RWPE1 (cell line): ENCODE data around the gene GNB3.
"Not testable (repeated sequence)": the region's sequence is repeated elsewhere in the genome, so short reads cannot be mapped to it uniquely, and the experiment has no call there.

ENCODE experiments used
- CTCF ChIA-PET: fragments of 350-600 bp; sonication (Branson Sonifier 250); formaldehyde crosslinking; extraction: SDS; loops from one replicate; lab custom pipeline; 2021; lab: Yijun Ruan, JAX
- POLR2A ChIA-PET: fragments of 400-600 bp; formaldehyde crosslinking; extraction: SDS; loops from one replicate; lab custom pipeline; 2020; ENCODE audit warnings: antibody characterized with exemption; ENCODE audit not compliant: low non-redundant PET; lab: Yijun Ruan, JAX
- DNase-seq: peaks from one replicate; pipeline ENCODE4 v3.0.0; 2012; ENCODE audit warnings: low spot score
- H3K27ac ChIP-seq: fragments of 450-650 bp; 2 replicates; pipeline ENCODE4 v1.5.1; 2017
- CTCF ChIP-seq: fragments of 450-650 bp; conservative IDR thresholded peaks from 2 replicates; pipeline ENCODE4 v1.5.1; 2017; ENCODE audit warnings: low read depth, mild to moderate bottlenecking

Gene GNB3

GRCh38 chr12:6860116-6860515 is 19.4 kb downstream of the GNB3 start:
- ChIA-PET POLR2A (no interaction called here), CTCF (no interaction called here)
- TF ChIP-seq CTCF = no peak
- no peak for DNase-seq
- no peak overlapping the region for H3K27ac ChIP-seq

- ChIA-PET POLR2A (no interaction called here), CTCF (interaction anchor here (1.4 kb wide), 1 partner anchor 11 kb away, joined by 9 read pairs; no protein-coding TSS in a partner anchor)
Observed at GRCh38 chr12:6860942-6861341, 20.2 kb downstream of the GNB3 start.

GRCh38 chr12:6861391-6861790 is 20.7 kb downstream of the GNB3 start:
- TF ChIP-seq CTCF = no peak
- CTCF ChIA-PET = interaction anchor here (1.4 kb wide), 1 partner anchor 11 kb away, joined by 9 read pairs; no protein-coding TSS in a partner anchor
- no peak overlapping the region for H3K27ac ChIP-seq
- POLR2A ChIA-PET = no interaction called here
- no peak for DNase-seq

More at GRCh38 chr12:6860942-6861341, 20.2 kb downstream of the GNB3 start:
- no peak overlapping the region for H3K27ac ChIP-seq
- TF ChIP-seq CTCF = no peak
- no peak for DNase-seq

GRCh38 chr12:6863033-6863432 is 22.3 kb downstream of the GNB3 start:
- ChIA-PET POLR2A (no interaction called here), CTCF (interaction anchor here (1.4 kb wide), 1 partner anchor 9 kb away, joined by 3 read pairs; no protein-coding TSS in a partner anchor)
- H3K27ac ChIP-seq = no peak overlapping the region
- no peak for DNase-seq
- no peak for TF ChIP-seq CTCF

GRCh38 chr12:6863586-6864321 is 23.0 kb downstream of the GNB3 start:
- POLR2A ChIA-PET = no interaction called here
- no peak for TF ChIP-seq CTCF

GRCh38 chr12:6865307-6865706 is 24.6 kb downstream of the GNB3 start:
- H3K27ac ChIP-seq, DNase-seq: not testable (repeated sequence)
- ChIA-PET POLR2A (interaction anchor here (1.1 kb wide), 1 partner anchor 13 kb away, joined by 7 read pairs; the partner anchor contains the start of gene USP5), CTCF (interaction anchor here (0.7 kb wide), 1 partner anchor 183 kb away, joined by 4 read pairs; no protein-coding TSS in a partner anchor)

More at GRCh38 chr12:6863586-6864321, 23.0 kb downstream of the GNB3 start:
- CTCF ChIA-PET = interaction anchor here (1.4 kb wide), 1 partner anchor 9 kb away, joined by 3 read pairs; no protein-coding TSS in a partner anchor
- DNase-seq = no peak
- H3K27ac ChIP-seq = no peak overlapping the region
